ENCODE results near the gene MAN2C1.

DNA sequence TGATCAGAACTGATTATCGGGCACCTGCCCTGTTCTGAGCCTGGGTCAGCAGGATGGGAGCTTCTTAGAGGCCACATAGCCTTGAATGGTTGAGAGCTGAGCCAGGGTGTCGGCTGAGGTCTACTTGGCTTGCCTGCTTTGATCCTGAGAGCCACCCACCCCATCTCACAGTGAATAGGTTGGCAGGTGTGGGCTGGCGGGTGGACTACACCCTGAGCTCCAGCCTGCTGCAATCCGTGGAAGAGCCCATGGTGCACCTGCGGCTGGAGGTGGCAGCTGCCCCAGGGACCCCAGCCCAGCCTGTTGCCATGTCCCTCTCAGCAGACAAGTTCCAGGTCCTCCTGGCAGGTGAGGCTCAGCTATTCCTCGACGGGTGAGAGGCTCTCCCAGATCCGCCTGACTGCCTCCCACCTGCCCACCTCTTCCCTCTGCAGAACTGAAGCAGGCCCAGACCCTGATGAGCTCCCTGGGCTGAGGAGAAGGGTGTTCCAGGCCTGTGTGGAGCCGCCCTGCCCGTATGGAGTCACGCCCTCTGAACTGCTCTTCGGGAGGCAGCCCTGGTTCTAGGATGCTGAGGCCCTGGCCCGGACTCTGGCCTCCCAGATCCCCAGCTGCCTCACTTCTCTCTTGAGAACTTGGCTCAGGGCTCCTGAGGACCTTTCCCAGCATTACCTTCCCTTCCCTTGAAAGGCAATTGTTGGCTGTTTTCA, 28.7 kb downstream of the MAN2C1 start:
- TF ChIP-seq EZH2 (IDR thresholded peaks at IDR 0.05; ENCODE audit: borderline replicate concordance, low read depth, low read length, poor library complexity, severe bottlenecking): no peak
- no peak for TF ChIP-seq CTCF (conservative IDR thresholded peaks at IDR 0.05; ENCODE audit: low read depth, low read length)
